HG02571 (cell line): ENCODE results near the gene GADD45G.

Source experiments
- ATAC-seq: cut with Tn5 transposase; IDR thresholded peaks from one replicate; pipeline ENCODE4 v1.9.1; 2021; ENCODE audit warnings: mild to moderate bottlenecking, moderate library complexity; ENCODE audit not compliant: unreplicated experiment

The GADD45G gene

DNA sequence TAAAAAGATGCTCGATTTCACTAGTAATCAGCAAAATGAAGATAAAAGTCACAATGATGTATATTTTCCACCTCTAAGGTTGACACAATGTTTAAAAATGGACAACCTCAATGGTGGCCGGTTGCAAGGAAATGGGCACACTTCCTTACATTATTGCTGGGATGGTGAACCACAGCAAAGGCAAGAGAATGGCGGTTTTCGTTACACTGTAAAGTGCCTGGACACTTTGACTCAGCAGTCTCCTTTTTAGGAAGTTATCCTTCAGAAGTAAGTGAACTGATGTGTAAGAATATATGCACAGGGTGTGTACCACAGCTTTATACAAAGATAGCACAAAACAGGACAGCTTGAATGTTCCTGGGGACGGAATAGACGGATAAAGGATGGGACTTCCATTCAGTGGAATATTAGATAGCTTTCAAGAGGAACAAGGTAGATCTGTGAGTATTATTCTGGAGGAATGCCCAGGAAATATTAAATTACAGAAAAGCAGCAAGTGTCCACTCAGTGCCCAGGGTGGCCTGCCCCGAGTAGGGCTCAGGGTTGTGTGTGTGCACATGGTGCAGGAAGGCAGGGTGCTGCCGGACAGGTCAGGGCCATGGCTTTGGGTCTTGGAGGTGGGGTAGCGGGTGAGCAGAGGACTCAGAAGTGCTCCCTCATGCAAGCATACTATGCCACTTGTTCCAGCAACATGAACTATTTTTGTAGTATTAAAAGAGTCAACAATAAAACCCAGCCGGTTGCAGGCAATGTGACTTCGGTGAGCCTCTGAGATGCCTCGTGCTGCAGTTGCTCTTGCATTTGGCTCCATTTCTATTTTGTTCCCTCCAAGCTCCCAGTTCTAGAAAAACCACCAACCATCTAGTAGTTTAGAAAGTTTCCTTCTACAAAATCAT lies 24.5 kb downstream of the GADD45G start:
- no peak for ATAC-seq

- ATAC-seq, result no peak
Observed at GRCh38 chr9:89630508-89630907, 25.7 kb downstream of the GADD45G start.

GRCh38 chr9:89631384-89631783 lies 26.6 kb downstream of the GADD45G start:
- no peak for ATAC-seq

GRCh38 chr9:89632192-89632733 lies 27.5 kb downstream of the GADD45G start:
- ATAC-seq, result no peak

GRCh38 chr9:89632736-89633135 lies 27.9 kb downstream of the GADD45G start:
- ATAC-seq, result no peak

DNA sequence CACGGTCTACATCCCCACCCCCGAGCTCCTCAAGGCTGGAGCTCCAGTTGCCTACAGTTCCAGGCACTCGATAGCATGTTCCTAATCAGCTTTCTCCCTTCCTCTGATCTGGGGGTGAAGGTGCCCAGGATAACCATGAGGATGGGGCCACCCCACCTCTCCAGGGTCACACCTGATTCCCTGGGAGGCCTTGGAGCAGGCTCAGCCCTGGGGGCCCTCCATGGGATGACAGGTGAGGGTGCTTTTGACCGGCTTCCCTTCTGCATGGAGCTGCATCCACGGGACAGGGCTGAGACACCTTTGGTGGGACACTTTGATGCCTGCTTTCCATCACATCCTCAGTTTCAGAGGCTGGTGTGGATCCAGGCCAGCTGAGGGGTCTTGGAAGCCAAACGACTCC lies 28.6 kb downstream of the GADD45G start:
- ATAC-seq, result no peak

GRCh38 chr9:89633920-89634319 lies 29.1 kb downstream of the GADD45G start:
- no peak for ATAC-seq

- no peak for ATAC-seq
Observed at GRCh38 chr9:89634995-89635742, 30.4 kb downstream of the GADD45G start.

DNA sequence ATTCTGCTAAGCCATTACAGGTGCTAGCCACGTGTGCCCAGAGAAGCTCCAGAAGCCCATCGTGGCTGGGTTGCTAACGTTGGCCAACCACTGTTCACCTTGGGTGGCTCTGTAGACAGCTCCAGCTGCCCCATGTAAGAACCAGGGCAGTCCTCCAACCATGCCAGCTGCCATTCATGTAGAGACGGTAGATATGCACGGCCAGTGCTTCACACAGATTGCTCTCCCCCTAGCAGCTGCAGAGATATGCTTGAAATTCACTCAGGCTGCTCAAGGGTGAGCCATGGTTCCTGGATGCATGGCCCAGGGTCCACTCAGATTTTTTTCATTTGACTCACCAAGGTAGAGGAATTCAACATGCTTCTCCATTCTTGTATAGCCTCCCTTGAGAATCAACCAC lies 31.0 kb downstream of the GADD45G start:
- no peak for ATAC-seq

DNA sequence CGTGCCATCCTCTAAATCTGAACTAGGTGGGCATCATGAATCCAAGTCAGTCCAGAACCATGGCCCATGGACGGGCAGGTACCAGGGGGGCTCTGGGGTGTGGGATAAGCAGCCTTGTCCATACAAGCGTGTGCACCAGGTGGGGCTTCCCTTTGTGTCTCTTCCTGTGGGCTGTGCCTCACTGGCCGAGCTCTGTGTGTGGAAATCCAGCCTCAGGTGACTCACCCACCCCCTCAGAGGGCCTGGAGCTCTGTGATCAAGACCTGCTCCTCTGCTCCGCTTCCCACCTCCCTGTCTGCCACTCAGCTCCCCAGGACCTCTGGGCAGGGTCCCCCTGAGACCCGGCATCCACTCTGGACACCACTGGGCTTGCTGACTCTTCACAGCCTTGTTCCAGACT lies 33.0 kb downstream of the GADD45G start:
- no peak for ATAC-seq

DNA sequence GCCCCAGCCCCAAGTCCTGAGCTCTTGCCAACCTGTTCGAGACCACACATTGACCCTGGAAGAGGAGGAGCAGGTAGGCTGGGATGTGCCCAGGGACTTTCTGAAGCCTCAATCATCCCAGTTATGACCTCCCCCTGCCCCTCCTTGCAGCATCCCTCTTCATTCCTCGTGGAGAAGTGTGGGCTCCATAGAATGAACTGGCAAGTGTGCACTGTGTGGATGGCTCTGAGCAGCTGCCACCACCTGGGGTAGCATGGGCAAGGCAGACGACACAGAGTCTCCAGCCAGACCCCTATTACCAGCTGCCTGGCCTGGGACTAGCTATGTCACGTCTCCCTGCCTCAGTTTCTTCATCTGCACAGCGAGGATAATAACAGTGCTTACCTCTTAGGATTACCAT lies 33.5 kb downstream of the GADD45G start:
- ATAC-seq, result no peak

DNA sequence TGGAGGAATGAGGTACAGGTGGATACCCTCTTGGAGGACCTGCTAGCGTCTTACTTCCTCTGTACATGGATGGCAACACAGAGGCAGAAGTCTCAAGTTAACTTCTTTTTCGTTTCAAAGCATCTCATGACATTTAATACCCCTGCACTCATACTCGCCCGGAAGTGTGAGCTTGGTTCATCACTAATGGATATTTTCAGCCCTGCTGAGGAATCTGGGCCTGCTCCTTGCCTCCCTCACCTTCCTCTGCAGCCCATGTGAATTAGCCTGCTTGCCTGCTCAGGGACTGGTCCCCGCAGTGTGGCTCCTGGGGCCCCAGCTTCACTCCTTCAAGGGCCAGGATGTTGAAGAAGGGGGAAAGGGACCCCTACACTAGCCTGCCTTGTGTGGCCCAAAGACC lies 34.1 kb downstream of the GADD45G start:
- no peak for ATAC-seq

- no peak for ATAC-seq
Observed at GRCh38 chr9:89639367-89639795, 34.6 kb downstream of the GADD45G start.

DNA sequence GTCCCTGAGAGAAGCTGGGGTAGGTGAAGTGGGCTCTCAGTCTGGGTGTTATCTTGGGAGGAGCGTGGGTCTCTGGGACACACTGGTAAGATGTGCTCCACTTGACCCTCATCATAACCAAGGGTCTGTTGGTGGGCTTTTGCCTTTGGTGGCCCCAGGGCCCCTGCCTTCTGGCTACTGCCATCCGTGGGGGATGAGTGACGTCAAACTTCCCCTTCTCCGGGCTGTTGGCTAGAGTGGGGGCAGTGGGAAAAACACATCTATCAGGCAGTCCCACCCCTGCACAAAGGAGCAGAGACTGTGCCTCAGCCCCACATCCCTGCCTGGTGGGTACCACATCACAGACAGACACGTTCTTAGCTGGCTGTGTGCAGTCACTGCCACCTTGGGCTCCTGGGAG lies 35.1 kb downstream of the GADD45G start:
- no peak for ATAC-seq

DNA sequence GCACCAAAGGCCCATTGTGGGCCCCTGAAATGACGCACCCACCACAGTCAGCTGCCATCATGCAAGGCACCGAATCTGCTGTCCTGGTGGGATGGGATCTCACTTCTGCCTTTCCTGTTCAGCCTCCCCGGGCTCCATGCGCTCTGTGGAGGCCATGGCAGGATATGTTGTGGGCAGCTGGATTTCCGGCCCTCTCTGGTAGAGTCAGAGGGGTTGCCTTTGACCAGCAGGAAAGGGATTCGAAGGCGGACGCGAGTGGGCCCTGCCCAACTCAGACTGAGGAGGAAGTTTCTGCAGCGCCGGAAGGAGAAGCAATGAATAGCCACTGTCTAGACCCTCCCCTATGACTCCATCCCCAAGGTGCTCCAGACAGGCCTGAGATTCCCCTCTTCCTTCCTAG lies 35.5 kb downstream of the GADD45G start:
- no peak for ATAC-seq

- ATAC-seq, result no peak
Observed at GRCh38 chr9:89640801-89641200, 36.0 kb downstream of the GADD45G start.

- no peak for ATAC-seq
Observed at GRCh38 chr9:89641980-89642379, 37.2 kb downstream of the GADD45G start.

GRCh38 chr9:89642789-89643188 lies 38.0 kb downstream of the GADD45G start:
- ATAC-seq, result no peak

GRCh38 chr9:89646189-89646939 lies 41.6 kb downstream of the GADD45G start:
- ATAC-seq, result no peak

- no peak for ATAC-seq
Observed at GRCh38 chr9:89647366-89648128, 42.7 kb downstream of the GADD45G start.
